NOMO-1 (cell line): ENCODE data around the gene C8G.

ENCODE experiments used
- DNase-seq, 2 experiments: peaks; one replicate each; lab custom pipeline; 2025; ENCODE audit not compliant: unreplicated experiment in 2 of 2; lab: John Stamatoyannopoulos, UW

Gene C8G

GRCh38 chr9:136952876-136953770, 8.1 kb downstream of the C8G start:
- DNase-seq, result no peak

GRCh38 chr9:136953771-136954269, 8.8 kb downstream of the C8G start:
- DNase-seq, result no peak

- no peak for DNase-seq
Observed at GRCh38 chr9:136954270-136955083, 9.4 kb downstream of the C8G start.

- no peak for DNase-seq
Observed at GRCh38 chr9:136955202-136955942, 10.3 kb downstream of the C8G start.

GRCh38 chr9:136955943-136956335, 10.9 kb downstream of the C8G start:
- no peak for DNase-seq

GRCh38 chr9:136956604-136957003, 11.6 kb downstream of the C8G start:
- no peak for DNase-seq

- no peak for DNase-seq
Observed at GRCh38 chr9:136957461-136957860, 12.4 kb downstream of the C8G start.

- DNase-seq, result no peak
Observed at GRCh38 chr9:136957901-136958300, 12.9 kb downstream of the C8G start.

- no peak for DNase-seq
Observed at GRCh38 chr9:136958473-136958872, 13.4 kb downstream of the C8G start.

- DNase-seq, result no peak
Observed at GRCh38 chr9:136958898-136959850, 14.1 kb downstream of the C8G start.

GRCh38 chr9:136960212-136960937, 15.3 kb downstream of the C8G start:
- DNase-seq, result no peak

GRCh38 chr9:136960938-136961275, 15.9 kb downstream of the C8G start:
- no peak for DNase-seq

GRCh38 chr9:136961279-136962065, 16.4 kb downstream of the C8G start:
- DNase-seq, result no peak

- no peak for DNase-seq
Observed at GRCh38 chr9:136962163-136962562, 17.1 kb downstream of the C8G start.

- DNase-seq, result no peak
Observed at GRCh38 chr9:136962701-136963248, 17.7 kb downstream of the C8G start.

GRCh38 chr9:136963341-136963740, 18.3 kb downstream of the C8G start:
- no peak for DNase-seq

- DNase-seq, result no peak
Observed at GRCh38 chr9:136963751-136964150, 18.7 kb downstream of the C8G start.

GRCh38 chr9:136964171-136964689, 19.2 kb downstream of the C8G start:
- DNase-seq, result no peak
